ENCODE measurements around the gene PTGES3L.

PTGES3L gene

DNA sequence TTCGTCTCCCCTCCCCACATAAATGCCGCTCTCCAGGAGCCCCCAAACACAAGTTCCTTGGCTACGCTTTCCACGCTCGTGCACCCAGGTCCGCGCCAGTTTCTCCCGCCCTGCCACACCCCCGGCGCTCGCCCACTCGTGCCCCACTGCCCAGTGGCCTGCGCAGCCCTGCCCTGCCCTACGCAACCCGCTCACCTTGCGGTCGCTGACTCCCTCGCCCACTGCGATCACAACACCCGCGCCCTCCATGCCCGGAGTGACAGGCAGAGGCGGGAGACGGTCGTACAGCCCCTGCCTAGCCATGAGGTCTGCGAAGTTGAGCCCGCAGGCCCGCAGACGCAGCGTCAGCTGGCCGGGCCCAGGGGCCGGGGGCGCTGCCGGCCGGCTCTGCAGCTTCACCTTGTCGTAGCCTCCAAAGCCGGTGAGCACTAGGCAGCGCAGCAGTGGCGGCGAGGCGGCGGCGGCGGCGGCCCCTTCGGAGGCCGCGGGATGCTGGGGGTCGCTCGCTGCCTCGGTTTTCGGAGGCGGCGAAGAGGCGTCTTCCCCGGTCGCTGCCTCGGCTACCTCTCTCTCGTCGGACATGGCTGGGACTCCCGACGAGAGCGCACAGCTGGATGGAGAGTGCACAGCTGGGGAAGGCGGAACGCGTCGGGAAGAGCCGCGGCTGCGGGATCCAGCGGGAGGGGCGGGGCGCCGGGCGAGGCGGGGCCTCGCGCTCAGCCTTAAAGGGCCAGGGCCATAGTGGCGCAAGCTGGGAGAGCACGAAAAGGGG lies 42.0 kb upstream of the PTGES3L start, which contains the start of gene VAT1:
Gene VAT1 (minus strand): TSS at position 645 of the 772 bp plus-strand sequence. CDS start 63 bp downstream, at position 582.
- TF ChIP-seq TAF1 (IDR thresholded peaks at IDR 0.05; ENCODE audit: low read depth) (peak; percentile 62), EGR1 (IDR thresholded peaks at IDR 0.05) (peak; percentile 71), TCF12 (IDR thresholded peaks at IDR 0.05; ENCODE audit: low read depth) (0 out of 2 replicates have a peak, but pooled peaks have one; percentile 12), ZBTB7A (IDR thresholded peaks at IDR 0.05; ENCODE audit: low read depth) (peak; percentile 95)
- TF ChIP-seq, protein P1, sequence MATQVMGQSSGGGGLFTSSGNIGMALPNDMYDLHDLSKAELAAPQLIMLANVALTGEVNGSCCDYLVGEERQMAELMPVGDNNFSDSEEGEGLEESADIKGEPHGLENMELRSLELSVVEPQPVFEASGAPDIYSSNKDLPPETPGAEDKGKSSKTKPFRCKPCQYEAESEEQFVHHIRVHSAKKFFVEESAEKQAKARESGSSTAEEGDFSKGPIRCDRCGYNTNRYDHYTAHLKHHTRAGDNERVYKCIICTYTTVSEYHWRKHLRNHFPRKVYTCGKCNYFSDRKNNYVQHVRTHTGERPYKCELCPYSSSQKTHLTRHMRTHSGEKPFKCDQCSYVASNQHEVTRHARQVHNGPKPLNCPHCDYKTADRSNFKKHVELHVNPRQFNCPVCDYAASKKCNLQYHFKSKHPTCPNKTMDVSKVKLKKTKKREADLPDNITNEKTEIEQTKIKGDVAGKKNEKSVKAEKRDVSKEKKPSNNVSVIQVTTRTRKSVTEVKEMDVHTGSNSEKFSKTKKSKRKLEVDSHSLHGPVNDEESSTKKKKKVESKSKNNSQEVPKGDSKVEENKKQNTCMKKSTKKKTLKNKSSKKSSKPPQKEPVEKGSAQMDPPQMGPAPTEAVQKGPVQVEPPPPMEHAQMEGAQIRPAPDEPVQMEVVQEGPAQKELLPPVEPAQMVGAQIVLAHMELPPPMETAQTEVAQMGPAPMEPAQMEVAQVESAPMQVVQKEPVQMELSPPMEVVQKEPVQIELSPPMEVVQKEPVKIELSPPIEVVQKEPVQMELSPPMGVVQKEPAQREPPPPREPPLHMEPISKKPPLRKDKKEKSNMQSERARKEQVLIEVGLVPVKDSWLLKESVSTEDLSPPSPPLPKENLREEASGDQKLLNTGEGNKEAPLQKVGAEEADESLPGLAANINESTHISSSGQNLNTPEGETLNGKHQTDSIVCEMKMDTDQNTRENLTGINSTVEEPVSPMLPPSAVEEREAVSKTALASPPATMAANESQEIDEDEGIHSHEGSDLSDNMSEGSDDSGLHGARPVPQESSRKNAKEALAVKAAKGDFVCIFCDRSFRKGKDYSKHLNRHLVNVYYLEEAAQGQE (IDR thresholded peaks at IDR 0.05; ENCODE audit: low read depth): no peak
- TF ChIP-seq, protein P2, sequence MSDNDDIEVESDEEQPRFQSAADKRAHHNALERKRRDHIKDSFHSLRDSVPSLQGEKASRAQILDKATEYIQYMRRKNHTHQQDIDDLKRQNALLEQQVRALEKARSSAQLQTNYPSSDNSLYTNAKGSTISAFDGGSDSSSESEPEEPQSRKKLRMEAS (IDR thresholded peaks at IDR 0.05): peak; percentile 66

DNA sequence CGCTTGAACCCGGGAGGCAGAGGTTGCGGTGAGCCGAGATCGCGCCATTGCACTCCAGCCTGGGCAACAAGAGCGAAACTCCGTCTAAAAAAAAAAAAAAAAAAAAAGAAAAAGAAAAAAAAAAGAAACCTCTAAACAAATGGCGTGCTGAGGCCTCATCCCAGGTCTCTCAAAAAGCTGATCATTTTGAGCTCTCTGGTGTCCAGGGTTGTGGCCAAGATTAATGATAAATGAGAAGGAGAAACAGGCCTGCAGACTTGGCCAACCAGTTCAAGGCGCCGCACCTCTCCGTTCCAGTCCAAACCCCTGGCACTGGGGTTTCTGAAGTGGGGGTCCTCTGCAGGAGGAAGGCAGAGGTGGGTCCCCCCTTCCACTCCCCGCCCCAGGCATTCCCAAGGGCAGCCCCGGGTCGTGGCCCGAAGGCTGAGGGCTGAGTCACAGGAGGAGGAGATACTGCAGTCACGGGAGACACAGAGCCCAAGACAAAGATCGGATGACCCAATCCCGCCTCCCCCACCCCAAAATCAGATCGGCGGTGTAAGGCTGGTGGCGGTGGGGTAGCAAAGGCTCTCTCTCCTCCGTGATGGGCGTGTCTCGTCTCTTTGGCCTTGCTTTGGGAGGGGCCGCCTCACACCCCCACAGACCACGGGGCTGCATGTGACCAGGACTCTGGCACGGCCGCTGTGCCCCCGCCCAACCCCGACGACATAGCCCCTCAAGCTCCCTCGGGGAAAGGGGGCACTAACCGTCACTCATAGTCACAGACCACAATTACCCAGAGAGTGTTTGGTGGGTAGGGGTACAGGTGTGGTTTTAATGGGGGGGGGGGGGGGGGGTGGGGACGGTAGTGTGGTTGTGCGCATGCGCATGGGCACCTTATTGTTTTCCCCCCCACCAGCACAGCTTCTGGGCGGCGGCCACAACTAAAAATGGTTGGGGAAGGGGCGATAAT lies 41.2 kb upstream of the PTGES3L start:
- TF ChIP-seq, protein P1 (IDR thresholded peaks at IDR 0.05; ENCODE audit: low read depth): no peak
- TF ChIP-seq FOXM1 (IDR thresholded peaks at IDR 0.05; ENCODE audit: borderline replicate concordance, low read depth): no peak
- TF ChIP-seq, protein P3, sequence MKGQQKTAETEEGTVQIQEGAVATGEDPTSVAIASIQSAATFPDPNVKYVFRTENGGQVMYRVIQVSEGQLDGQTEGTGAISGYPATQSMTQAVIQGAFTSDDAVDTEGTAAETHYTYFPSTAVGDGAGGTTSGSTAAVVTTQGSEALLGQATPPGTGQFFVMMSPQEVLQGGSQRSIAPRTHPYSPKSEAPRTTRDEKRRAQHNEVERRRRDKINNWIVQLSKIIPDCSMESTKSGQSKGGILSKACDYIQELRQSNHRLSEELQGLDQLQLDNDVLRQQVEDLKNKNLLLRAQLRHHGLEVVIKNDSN (IDR thresholded peaks at IDR 0.05): peak; percentile 80
- 0 out of 2 replicates have a peak, but pooled peaks have one; percentile 3 for TF ChIP-seq TEAD4 (IDR thresholded peaks at IDR 0.05)
- TF ChIP-seq RAD21 (IDR thresholded peaks at IDR 0.05; ENCODE audit: low read depth): no peak
- TF ChIP-seq, protein P2 (IDR thresholded peaks at IDR 0.05): no peak
- TF ChIP-seq YY1 (IDR thresholded peaks at IDR 0.05; ENCODE audit: low read depth): no peak
- no peak for TF ChIP-seq CREB1 (IDR thresholded peaks at IDR 0.05; ENCODE audit: low read depth)
- no peak for TF ChIP-seq EP300 (IDR thresholded peaks at IDR 0.05; ENCODE audit: borderline replicate concordance)

DNA sequence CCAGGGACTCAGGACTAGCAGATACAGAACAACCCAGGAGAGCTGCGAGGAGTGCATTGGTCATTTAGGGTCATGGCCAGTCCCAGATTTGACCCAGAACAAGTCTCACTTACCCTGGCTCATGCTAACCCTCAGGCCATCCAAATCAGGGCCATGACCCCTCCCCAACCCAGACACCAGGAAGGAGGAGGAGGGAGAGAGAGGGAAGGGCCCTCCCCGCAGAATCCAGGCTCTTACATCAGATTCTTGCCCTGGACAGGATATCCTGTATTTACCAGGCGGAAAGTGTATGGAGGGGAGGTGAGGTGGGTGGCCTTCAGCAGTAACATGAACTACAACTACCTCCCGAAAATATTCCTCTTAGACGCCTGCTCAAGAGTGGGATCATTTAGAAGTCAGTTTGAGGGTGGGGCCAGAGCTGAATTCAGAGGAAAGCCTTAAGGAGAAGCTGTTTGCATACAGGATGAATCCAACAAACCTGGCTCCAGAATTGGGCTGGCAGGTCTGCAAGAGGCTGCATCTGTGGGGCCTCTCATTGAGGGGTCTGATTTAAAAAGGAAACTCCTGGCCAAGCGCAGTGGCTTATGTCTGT lies 40.2 kb upstream of the PTGES3L start:
- TF ChIP-seq ZBTB7A (IDR thresholded peaks at IDR 0.05; ENCODE audit: low read depth) (no peak), RAD21 (IDR thresholded peaks at IDR 0.05; ENCODE audit: low read depth) (no peak), FOXM1 (IDR thresholded peaks at IDR 0.05; ENCODE audit: borderline replicate concordance, low read depth) (no peak), YY1 (IDR thresholded peaks at IDR 0.05; ENCODE audit: low read depth) (no peak), TAF1 (IDR thresholded peaks at IDR 0.05; ENCODE audit: low read depth) (no peak), EP300 (IDR thresholded peaks at IDR 0.05; ENCODE audit: borderline replicate concordance) (no peak), NFIC (IDR thresholded peaks at IDR 0.05) (no peak), CEBPB (IDR thresholded peaks at IDR 0.05) (no peak), CREB1 (IDR thresholded peaks at IDR 0.05; ENCODE audit: low read depth) (no peak), TEAD4 (IDR thresholded peaks at IDR 0.05) (no peak), TCF12 (IDR thresholded peaks at IDR 0.05; ENCODE audit: low read depth) (no peak), EGR1 (IDR thresholded peaks at IDR 0.05) (no peak)
- TF ChIP-seq, protein P3 (IDR thresholded peaks at IDR 0.05): no peak
- TF ChIP-seq, protein P1 (IDR thresholded peaks at IDR 0.05; ENCODE audit: low read depth): no peak
- TF ChIP-seq, protein P2 (IDR thresholded peaks at IDR 0.05): no peak

Measured in Ishikawa (cell line).